GM03348 (cell line): Measurements from ENCODE around the gene SMIM14.
A peak's percentile ranks its signal among the peaks of the same experiment; 100 is the strongest.
"Not testable (repeated sequence)": the region's sequence is repeated elsewhere in the genome, so short reads cannot be mapped to it uniquely, and the experiment has no call there.

Source experiments
- DNase-seq: peaks from one replicate; pipeline ENCODE4 v3.0.0; 2012; ENCODE audit warnings: low spot score

The SMIM14 gene

GRCh38 chr4:39638354-39639239, at the start of gene SMIM14:
Gene SMIM14, minus strand, starts transcription at chr4:39638865. Its CDS starts 33,720 bp downstream, at chr4:39605145.
- peak; percentile 99 for DNase-seq

GRCh38 chr4:39687014-39687413, 48.3 kb upstream of the SMIM14 start:
- DNase-seq = no peak

GRCh38 chr4:39685990-39686389, 47.3 kb upstream of the SMIM14 start:
- no peak for DNase-seq

- no peak for DNase-seq
Measured at GRCh38 chr4:39682138-39682537, 43.5 kb upstream of the SMIM14 start.

GRCh38 chr4:39681003-39681402, 42.3 kb upstream of the SMIM14 start:
- DNase-seq = not testable (repeated sequence)

GRCh38 chr4:39675681-39676080, 37.0 kb upstream of the SMIM14 start:
- DNase-seq = not testable (repeated sequence)

GRCh38 chr4:39670296-39670695, 31.6 kb upstream of the SMIM14 start:
- DNase-seq = not testable (repeated sequence)

GRCh38 chr4:39668887-39669286, 30.2 kb upstream of the SMIM14 start:
- no peak for DNase-seq

- DNase-seq = no peak
Measured at GRCh38 chr4:39667706-39668105, 29.0 kb upstream of the SMIM14 start.

GRCh38 chr4:39664828-39665731, 26.4 kb upstream of the SMIM14 start:
- peak; percentile 28 for DNase-seq

- no peak for DNase-seq
Measured at GRCh38 chr4:39662683-39663082, 24.0 kb upstream of the SMIM14 start.

- DNase-seq = no peak
Measured at GRCh38 chr4:39660757-39661156, 22.1 kb upstream of the SMIM14 start.

- peak; percentile 26 for DNase-seq
Measured at GRCh38 chr4:39660045-39660444, 21.4 kb upstream of the SMIM14 start.

- peak; percentile 30 for DNase-seq
Measured at GRCh38 chr4:39658756-39659155, 20.1 kb upstream of the SMIM14 start.

- no peak for DNase-seq
Measured at GRCh38 chr4:39657465-39657864, 18.8 kb upstream of the SMIM14 start.

- not testable (repeated sequence) for DNase-seq
Measured at GRCh38 chr4:39656638-39657037, 18.0 kb upstream of the SMIM14 start.

GRCh38 chr4:39655876-39656275, 17.2 kb upstream of the SMIM14 start:
- no peak for DNase-seq

GRCh38 chr4:39655211-39655610, 16.5 kb upstream of the SMIM14 start:
- DNase-seq = no peak

- DNase-seq = not testable (repeated sequence)
Measured at GRCh38 chr4:39651586-39651985, 12.9 kb upstream of the SMIM14 start.

GRCh38 chr4:39649639-39650265, 11.1 kb upstream of the SMIM14 start:
- no peak for DNase-seq

- no peak for DNase-seq
Measured at GRCh38 chr4:39648827-39649558, 10.3 kb upstream of the SMIM14 start.

- no peak for DNase-seq
Measured at GRCh38 chr4:39648213-39648612, 9.5 kb upstream of the SMIM14 start.
